GM13976 (cell line): ENCODE results near the gene ADAMTS2.

Experiments
- DNase-seq: peaks from one replicate; pipeline ENCODE4 v3.0.0; 2012; ENCODE audit warnings: low spot score
- in situ Hi-C: fragments of 300-500 bp; cut with MboI; formaldehyde crosslinking; loops from one replicate; pipeline ENCODE4 v1.12.0; 2022; ENCODE audit warnings: low sequenced_read_pairs, mixed read lengths, inconsistent platforms; ENCODE audit not compliant: unreplicated experiment
- TF ChIP-seq, protein P1 (sequence below): IDR thresholded peaks from 2 replicates; pipeline ENCODE4 v1.5.1; 2012; ENCODE audit warnings: borderline replicate concordance, mild to moderate bottlenecking; ENCODE audit not compliant: insufficient read depth; ENCODE audit errors: extremely low read depth, missing control alignments, control extremely low read depth

The ADAMTS2 gene

DNA sequence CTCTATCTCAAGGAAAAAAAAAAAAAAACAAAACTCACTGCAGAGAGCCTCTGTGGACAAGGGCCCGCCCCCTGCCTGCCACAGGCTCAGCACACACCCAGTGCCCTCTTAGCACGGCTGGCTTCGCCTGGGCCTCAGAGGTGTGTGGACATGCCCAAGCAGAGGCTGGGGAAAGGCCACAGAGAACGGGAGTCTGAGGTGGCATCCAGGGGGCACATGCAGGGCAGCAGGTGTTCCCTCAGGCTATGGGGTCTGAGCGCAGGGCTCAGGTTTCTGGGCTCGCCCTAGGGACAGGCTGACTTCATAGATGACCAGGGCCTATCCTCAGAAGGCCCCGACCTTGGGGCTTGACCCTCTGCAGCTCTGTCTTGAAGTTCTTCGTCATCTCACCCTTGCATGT is 146.4 kb downstream of the ADAMTS2 start:
- TF ChIP-seq, protein P1, sequence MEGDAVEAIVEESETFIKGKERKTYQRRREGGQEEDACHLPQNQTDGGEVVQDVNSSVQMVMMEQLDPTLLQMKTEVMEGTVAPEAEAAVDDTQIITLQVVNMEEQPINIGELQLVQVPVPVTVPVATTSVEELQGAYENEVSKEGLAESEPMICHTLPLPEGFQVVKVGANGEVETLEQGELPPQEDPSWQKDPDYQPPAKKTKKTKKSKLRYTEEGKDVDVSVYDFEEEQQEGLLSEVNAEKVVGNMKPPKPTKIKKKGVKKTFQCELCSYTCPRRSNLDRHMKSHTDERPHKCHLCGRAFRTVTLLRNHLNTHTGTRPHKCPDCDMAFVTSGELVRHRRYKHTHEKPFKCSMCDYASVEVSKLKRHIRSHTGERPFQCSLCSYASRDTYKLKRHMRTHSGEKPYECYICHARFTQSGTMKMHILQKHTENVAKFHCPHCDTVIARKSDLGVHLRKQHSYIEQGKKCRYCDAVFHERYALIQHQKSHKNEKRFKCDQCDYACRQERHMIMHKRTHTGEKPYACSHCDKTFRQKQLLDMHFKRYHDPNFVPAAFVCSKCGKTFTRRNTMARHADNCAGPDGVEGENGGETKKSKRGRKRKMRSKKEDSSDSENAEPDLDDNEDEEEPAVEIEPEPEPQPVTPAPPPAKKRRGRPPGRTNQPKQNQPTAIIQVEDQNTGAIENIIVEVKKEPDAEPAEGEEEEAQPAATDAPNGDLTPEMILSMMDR = no peak
- in situ Hi-C loops = no loop called here
- DNase-seq = no peak

DNA sequence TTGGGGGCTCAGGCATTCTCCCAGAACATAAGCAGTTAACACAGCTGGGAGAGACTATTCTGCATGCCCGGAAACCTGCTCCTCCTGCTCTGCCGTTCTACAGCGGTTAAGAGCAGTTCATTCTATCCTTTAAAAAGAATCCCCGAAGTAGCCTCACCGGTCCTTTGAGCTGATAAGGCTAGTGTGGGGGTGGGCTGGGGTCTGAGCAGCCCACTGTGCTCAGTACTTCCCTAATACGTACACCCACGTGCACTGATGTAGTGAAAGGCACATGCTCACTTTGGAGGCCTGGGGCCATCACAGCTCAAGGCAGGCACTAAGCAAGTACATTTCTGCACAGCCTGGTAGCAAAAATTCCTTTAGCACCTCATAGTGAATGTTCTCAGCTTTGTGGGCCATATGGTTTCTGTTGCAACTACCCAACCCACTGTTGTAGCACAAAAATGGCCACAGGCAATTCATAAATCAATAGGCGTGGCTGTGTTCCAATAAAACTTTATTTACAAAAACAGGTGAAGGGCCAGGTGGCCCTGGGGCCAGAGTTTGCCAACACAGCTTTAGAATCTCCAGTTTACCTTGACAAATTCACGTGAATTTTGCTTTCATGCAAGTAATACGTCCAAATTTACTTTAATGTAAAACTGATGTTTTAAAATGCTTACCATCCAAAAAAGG is 148.7 kb downstream of the ADAMTS2 start:
- DNase-seq = no peak
- TF ChIP-seq, protein P1 = no peak
- in situ Hi-C loops = no loop called here

DNA sequence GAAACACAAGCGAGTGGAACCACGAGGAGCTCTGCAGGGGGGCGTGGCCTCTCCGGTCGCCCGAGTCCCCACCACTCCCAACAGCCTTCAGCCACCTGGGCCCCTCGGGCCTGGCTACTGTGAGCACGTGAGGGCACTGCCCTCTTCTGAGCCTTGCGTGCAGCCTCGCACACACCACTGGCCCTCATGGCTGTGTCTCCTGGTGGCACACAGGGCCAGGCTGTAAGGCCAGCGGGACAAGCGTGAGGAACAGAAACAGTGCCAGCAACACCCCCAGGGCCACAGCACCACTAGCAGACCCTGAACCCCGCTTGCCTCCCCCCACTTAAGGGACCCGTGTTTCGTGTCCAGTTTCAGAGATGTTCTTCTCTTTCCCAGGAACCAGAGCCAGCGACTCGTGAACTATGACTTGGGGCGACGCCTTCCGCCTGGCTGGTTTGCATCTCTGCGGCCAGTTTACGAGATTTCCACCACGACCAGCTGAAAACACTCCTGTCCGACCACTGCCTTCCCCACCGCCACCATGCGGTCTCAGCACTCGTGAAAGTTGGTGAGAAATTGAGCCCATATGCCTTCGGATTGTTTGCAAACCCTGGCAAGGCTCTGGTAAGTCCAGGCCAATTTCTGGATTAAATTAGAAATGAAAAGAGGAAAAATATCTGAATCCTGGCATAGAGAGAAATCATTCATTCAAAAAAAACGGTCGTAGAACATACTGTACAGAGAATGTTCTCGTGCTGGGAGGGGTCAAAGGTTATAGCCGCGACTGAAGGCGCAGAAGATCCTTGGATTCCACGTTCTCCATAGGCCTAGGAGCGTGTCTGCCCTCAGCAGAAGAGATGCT is 149.5 kb downstream of the ADAMTS2 start:
- no peak for DNase-seq
- TF ChIP-seq, protein P1 = no peak
- in situ Hi-C loops = no loop called here

DNA sequence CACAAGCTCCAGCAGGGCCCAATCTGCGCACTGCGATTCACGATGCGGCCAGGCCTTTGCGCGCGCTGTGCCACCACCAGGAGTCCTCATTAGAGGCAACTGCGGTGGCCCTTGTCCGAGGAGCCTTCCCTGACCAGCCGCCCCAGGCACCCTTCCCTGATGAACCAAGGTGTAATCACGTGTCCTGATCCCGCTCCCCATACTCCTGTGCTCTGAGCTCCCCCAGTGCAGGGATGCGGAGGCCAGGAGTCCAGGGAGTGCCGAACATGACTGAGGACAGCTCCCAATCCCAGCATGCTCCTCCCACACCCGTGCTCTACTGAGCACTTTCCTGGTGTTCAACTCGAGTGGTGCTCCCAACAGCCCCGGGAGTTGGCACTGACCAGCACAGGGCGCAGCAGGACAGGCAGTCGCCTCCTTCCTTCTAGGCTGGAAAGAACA is 150.3 kb downstream of the ADAMTS2 start:
- in situ Hi-C loops = no loop called here
- DNase-seq = no peak
- TF ChIP-seq, protein P1 = no peak

DNA sequence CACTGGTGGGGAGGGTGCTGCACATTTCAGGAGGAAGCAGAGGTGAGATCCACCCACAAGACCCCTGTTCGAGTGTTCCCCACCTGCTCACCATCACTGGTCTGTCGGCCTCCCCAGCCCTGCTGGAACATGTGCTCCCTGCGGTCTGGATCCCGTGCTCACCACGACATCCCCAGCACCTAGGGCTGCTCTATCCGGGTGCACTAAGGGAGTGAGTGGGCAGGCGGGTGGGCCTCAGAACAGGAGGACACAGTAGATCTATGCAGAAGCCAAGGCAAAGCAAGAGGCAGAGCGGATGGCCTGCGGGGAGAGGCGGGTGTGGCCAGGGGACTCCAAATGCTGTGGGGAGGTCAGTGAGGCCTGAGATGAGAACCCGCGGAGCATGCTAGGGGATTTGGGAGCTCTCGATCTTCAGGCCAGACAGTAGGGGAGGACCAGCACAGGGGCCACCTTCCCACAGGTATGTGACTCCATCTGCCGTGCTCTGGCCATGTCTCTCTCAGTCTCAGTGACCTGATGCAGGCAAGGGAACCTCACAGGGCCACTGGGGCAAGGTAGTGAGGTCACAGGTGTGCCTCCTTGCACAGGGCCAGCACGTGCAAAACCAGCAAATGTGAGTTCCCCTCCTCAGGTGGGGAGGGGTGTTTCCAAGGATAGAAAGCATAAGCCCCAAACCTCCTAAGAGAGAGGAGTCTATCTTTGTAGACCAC is 150.9 kb downstream of the ADAMTS2 start:
- no peak for DNase-seq
- TF ChIP-seq, protein P1 = no peak
- in situ Hi-C loops = no loop called here

DNA sequence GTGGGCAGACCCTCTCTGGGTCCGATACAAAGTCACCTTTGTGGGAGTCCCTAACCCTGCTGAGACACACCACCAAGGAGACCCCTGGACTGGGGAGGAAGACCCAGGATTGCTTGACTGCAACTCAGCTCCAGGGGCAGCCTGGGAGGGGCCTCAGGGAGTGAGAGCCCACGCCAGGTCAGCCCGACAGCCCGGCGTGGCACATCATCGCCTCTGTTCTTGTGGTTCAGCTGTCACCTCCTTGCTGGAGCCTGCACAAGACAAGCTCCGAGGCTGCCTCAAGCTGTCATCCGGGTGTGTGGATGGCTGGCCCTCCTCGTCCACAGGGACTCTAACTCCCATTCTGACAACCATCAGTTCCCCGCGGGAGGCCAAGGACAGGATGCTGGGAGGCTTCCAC is 151.5 kb downstream of the ADAMTS2 start:
- in situ Hi-C loops = no loop called here
- TF ChIP-seq, protein P1 = no peak
- no peak for DNase-seq
